Stomach (tissue), 9 donors: Measurements from ENCODE around the gene TRPV4. TPM values are rescaled to one million over a fixed set of nuclear protein-coding genes. Genes with fewer than 3 reads are reported as not detected.

Experiments used
- DNase-seq, 2 donors: peaks; one replicate each; pipeline versions ENCODE4 v3.0.0 to v3.0.0-alpha.2; 2013 to 2019
- H3K27ac ChIP-seq, 5 donors: fragments of 200-600 bp in 4 of 5; sonication (generic) in 4 of 5; one replicate each; pipeline ENCODE4 v1.5.1; 2013 to 2019; ENCODE audit warnings: mild to moderate bottlenecking in 1 of 5, moderate library complexity in 1 of 5
- H3K27me3 ChIP-seq, 3 donors: fragments of 200-600 bp; sonication (generic); one replicate each; pipeline ENCODE4 v1.5.1; 2017 to 2019; ENCODE audit warnings: mixed run types in 1 of 3
- H3K36me3 ChIP-seq, 4 donors: fragments of 200-600 bp; sonication (generic); 1 replicate in 3 of 4; 2 replicates in 1 of 4; pipeline ENCODE4 v1.5.1; 2016 to 2019
- H3K4me1 ChIP-seq, 4 donors: fragments of 200-600 bp; sonication (generic); one replicate each; pipeline ENCODE4 v1.5.1; 2016 to 2019
- H3K4me3 ChIP-seq, 4 donors: fragments of 200-600 bp; sonication (generic) in 3 of 4; one replicate each; pipeline ENCODE4 v1.5.1; 2016 to 2019; ENCODE audit warnings: mild to moderate bottlenecking in 1 of 4
- H3K9me3 ChIP-seq, 4 donors: fragments of 200-600 bp; sonication (generic); one replicate each; pipeline ENCODE4 v1.5.1; 2016 to 2019
- EP300 ChIP-seq: sonication (generic); formaldehyde crosslinking; IDR thresholded peaks from one replicate; pipeline ENCODE4 v1.6.1; 2017; ENCODE audit warnings: antibody characterized with exemption
- POLR2A ChIP-seq, 4 donors: fragments of 450-650 bp; IDR thresholded peaks; one replicate each; pipeline ENCODE4 v1.6.1; 2016; ENCODE audit warnings: antibody characterized with exemption in 4 of 4, control low read depth in 2 of 4, mild to moderate bottlenecking in 1 of 4, moderate library complexity in 1 of 4
- POLR2AphosphoS5 ChIP-seq, 3 donors: sonication (generic); formaldehyde crosslinking; IDR thresholded peaks; one replicate each; pipeline ENCODE4 v1.6.1; 2016; ENCODE audit warnings: antibody characterized with exemption in 3 of 3
- WGBS, 5 donors: extraction: QIAGEN DNeasy Blood & Tissue Kit in 3 of 5; methylation state at CpG; one replicate each; pipeline versions ENCODE4 v1.1.5 to v1.1.7; 2013 to 2018; 5-methylcytosine and 5-hydroxymethylcytosine counted together
- intact Hi-C: fragments of 100-400 bp; cut with DNase I; formaldehyde crosslinking; loops from one replicate; pipeline ENCODE4 v1.15.1; 2023; ENCODE audit warnings: low total_unique reads
- polyA plus RNA-seq, 3 donors: library from polyadenylated mRNA; stranded (reverse); fragments of 200-250 nt; gene quantifications; one replicate each; pipeline ENCODE4 v1.2.3, GENCODE V29; 2013
- total RNA-seq, 5 donors: library from RNA; depleted of rRNA; stranded (reverse); fragments of >200 nt; gene quantifications; one replicate each; pipeline versions ENCODE4 v1.1.0 to v1.2.3, GENCODE V29; 2014 to 2016
- TF ChIP-seq, protein P1 (sequence below), 7 experiments: fragments of 450-650 bp in 4 of 7; fragments of 200-600 bp in 3 of 7; sonication (generic) in 3 of 7; IDR thresholded peaks; one replicate each; pipeline ENCODE4 v1.5.1; 2016 to 2019; ENCODE audit warnings: antibody characterized with exemption in 7 of 7, control low read depth in 2 of 7, mild to moderate bottlenecking in 1 of 7
- donor health status: healthy with polysubstance abuse.
- donor health status: Bipolar disorder and iron deficiency.
- donor health status: healthy.

The TRPV4 gene
- total and polyA plus RNA-seq, 8 donors = 0.75 to 3.8 (median 1.4) TPM; not detected in 4

DNA sequence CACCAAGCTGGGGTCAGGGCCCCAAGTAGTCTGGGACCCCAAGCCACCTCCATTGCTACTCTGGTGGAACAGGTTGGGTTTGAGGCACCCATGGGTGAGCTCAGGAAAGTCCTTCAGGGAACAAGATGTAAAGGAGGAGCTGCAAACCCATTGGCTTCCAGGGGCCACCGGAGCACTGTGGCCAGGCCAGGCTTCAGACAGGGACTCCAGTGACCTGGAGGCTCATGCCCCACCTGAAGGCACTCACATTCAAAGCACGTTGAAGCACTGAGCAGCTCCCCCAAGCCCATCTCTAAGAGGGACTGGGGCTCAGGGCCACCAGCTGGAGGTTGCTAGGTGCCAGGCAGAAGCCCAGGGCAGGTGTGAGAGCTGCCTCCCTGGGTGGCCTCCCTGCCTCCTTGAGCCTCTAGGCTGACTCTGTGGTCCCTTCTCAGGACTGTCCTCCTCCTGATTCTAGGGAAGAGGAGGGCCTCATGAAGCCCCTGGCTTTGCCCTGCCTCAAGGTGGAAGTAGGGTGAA is 70.5 kb downstream of the TRPV4 start:
- H3K27ac ChIP-seq = peak overlapping the region in 2 of 5 donors; percentile 5 to 22
- H3K4me3 ChIP-seq = no peak overlapping the region
- no peaks in the 10 kb centered on the region for H3K27me3 ChIP-seq
- H3K36me3 ChIP-seq = no peaks in the 10 kb centered on the region
- peak in 1 of 2 donors; percentile 20 for DNase-seq
- H3K4me1 ChIP-seq = peaks cover 0 to 16% (median 8%) of the 10 kb centered on the region in 4 donors
- H3K9me3 ChIP-seq = peaks cover 0 to 8% (median 4%) of the 10 kb centered on the region in 4 donors
- intact Hi-C loops = no loop called here
- TF ChIP-seq, protein P1, sequence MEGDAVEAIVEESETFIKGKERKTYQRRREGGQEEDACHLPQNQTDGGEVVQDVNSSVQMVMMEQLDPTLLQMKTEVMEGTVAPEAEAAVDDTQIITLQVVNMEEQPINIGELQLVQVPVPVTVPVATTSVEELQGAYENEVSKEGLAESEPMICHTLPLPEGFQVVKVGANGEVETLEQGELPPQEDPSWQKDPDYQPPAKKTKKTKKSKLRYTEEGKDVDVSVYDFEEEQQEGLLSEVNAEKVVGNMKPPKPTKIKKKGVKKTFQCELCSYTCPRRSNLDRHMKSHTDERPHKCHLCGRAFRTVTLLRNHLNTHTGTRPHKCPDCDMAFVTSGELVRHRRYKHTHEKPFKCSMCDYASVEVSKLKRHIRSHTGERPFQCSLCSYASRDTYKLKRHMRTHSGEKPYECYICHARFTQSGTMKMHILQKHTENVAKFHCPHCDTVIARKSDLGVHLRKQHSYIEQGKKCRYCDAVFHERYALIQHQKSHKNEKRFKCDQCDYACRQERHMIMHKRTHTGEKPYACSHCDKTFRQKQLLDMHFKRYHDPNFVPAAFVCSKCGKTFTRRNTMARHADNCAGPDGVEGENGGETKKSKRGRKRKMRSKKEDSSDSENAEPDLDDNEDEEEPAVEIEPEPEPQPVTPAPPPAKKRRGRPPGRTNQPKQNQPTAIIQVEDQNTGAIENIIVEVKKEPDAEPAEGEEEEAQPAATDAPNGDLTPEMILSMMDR (IDR thresholded peaks at IDR 0.05) = no peak
- TF ChIP-seq EP300 = no peak
- TF ChIP-seq POLR2A (IDR thresholded peaks at IDR 0.05) = no peak
- no peak for TF ChIP-seq POLR2AphosphoS5 (IDR thresholded peaks at IDR 0.05)
- 68 to 100% (median 94%) methylated on average over 2 of the region's 2 CpGs for WGBS, 5 donors

- 87 to 91% (median 89%) methylated on average over 12 of the region's 12 CpGs for WGBS, 5 donors
- Histone ChIP-seq H3K36me3 (no peaks in the 10 kb centered on the region), H3K27ac (peak overlapping the region in 1 of 5 donors; percentile 5), H3K4me3 (no peak overlapping the region), H3K4me1 (peaks cover 0 to 16% (median 8%) of the 10 kb centered on the region in 4 donors), H3K27me3 (no peaks in the 10 kb centered on the region), H3K9me3 (peaks cover 0 to 13% (median 6%) of the 10 kb centered on the region in 4 donors)
- TF ChIP-seq, protein P1 (IDR thresholded peaks at IDR 0.05) = no peak
- TF ChIP-seq POLR2A (IDR thresholded peaks at IDR 0.05) = no peak
- no peak for TF ChIP-seq POLR2AphosphoS5 (IDR thresholded peaks at IDR 0.05)
- no peak for TF ChIP-seq EP300
- DNase-seq = peak in 1 of 2 donors; percentile 25
- intact Hi-C loops = no loop called here
These were observed 71.0 kb downstream of the TRPV4 start for GRCh38 chr12:109762071-109762672.

DNA sequence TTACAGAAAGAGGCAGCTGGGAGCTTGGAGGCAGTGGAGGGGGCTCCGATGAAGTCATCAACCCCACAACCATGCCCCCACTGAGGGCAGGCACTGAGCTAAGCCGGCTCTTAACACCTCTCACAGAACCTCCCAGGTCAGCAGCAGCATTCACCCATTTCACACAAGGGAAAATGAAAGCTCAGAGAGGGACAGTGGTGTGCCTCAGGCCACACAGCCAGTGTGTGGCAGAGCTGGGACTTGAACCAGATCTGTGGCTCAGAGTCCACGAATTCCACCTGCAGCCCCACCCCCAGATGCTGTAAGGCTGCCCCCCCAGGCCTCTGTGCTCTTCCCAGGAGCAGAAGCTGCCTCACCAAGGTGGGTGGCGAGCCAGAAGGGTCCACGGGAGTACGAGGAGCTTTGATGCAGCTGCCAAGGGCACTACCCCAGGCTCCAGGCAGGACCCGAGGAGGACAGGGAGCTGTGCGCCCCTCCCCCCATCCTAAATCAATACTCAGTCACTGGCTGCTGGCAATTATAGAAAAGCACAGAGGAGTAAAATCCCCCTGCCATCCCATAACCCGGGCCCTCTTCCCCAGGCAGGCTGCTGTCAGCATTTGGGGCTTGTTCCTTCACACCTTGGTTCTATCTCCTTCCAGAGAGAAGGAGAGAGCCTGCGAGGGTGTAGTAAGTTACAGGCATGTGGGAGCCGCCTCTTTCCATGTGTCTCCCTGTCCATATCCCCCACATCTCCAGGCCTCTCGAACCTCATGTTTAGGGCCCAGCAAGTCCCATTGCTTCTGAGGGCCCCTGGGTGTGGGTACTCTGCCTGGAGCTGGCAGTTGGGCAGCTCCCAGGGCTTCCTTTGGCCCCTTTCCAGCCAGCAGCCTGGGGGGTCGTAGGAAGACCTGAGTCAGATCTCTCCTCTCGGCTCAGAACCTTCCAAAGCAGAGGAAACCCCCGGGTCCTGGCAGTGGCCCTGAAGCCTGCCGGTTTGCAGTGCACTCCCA is 72.0 kb downstream of the TRPV4 start:
- no peak for TF ChIP-seq POLR2AphosphoS5 (IDR thresholded peaks at IDR 0.05)
- TF ChIP-seq, protein P1 (IDR thresholded peaks at IDR 0.05) = no peak
- no peak for TF ChIP-seq POLR2A (IDR thresholded peaks at IDR 0.05)
- TF ChIP-seq EP300 = no peak
- peaks cover 0 to 16% (median 8%) of the 10 kb centered on the region in 4 donors for H3K4me1 ChIP-seq
- peak overlapping the region in 4 of 5 donors; percentile 23 to 46 (median 37) for H3K27ac ChIP-seq
- intact Hi-C loops = no loop called here
- peaks cover 0 to 21% (median 15%) of the 10 kb centered on the region in 4 donors for H3K9me3 ChIP-seq
- no peak overlapping the region for H3K4me3 ChIP-seq
- WGBS, 5 donors = 77 to 86% (median 81%) methylated on average over 11 to 16 of the region's 16 CpGs
- H3K27me3 ChIP-seq = no peaks in the 10 kb centered on the region
- DNase-seq = peak in 1 of 2 donors; percentile 24
- H3K36me3 ChIP-seq = no peaks in the 10 kb centered on the region
